Stomach (tissue), 4 donors: ENCODE results near the gene TBX10.

Experiments
- POLR2AphosphoS5 ChIP-seq, 3 donors: sonication (generic); formaldehyde crosslinking; IDR thresholded peaks; one replicate each; pipeline ENCODE4 v1.6.1; 2016; ENCODE audit warnings: antibody characterized with exemption in 3 of 3
- TF ChIP-seq, protein P1 (sequence below), 7 experiments: fragments of 450-650 bp in 4 of 7; fragments of 200-600 bp in 3 of 7; sonication (generic) in 3 of 7; IDR thresholded peaks; one replicate each; pipeline ENCODE4 v1.5.1; 2016 to 2019; ENCODE audit warnings: antibody characterized with exemption in 7 of 7, control low read depth in 2 of 7, mild to moderate bottlenecking in 1 of 7

DNA sequence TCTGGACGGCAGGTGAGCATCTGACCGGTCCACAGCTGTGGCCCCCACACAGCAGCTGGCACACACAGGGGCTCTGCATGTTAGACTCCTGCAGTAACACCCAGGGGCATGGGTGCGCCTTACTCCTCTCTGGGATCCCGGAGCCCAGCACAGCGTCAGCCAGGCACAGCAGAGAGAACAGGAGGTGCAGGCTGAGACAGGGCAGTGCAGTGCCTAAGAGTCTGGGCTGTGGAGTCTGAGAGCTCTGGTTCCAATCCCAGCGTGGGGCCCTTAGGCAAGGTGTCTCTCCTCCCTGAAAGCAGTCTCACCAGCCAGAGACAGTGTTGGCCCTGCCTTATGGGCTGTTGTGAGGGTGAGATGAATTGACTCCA is 12.1 kb downstream of the TBX10 start:
- TF ChIP-seq, protein P1, sequence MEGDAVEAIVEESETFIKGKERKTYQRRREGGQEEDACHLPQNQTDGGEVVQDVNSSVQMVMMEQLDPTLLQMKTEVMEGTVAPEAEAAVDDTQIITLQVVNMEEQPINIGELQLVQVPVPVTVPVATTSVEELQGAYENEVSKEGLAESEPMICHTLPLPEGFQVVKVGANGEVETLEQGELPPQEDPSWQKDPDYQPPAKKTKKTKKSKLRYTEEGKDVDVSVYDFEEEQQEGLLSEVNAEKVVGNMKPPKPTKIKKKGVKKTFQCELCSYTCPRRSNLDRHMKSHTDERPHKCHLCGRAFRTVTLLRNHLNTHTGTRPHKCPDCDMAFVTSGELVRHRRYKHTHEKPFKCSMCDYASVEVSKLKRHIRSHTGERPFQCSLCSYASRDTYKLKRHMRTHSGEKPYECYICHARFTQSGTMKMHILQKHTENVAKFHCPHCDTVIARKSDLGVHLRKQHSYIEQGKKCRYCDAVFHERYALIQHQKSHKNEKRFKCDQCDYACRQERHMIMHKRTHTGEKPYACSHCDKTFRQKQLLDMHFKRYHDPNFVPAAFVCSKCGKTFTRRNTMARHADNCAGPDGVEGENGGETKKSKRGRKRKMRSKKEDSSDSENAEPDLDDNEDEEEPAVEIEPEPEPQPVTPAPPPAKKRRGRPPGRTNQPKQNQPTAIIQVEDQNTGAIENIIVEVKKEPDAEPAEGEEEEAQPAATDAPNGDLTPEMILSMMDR (IDR thresholded peaks at IDR 0.05) = no peak
- TF ChIP-seq POLR2AphosphoS5 (IDR thresholded peaks at IDR 0.05) = no peak
